ENCODE measurements around the gene TCF20.

- TF ChIP-seq CTCF (IDR thresholded peaks at IDR 0.05) (no peak), POLR2AphosphoS5 (IDR thresholded peaks at IDR 0.05) (no peak), POLR2A (IDR thresholded peaks at IDR 0.05) (no peak)
Observed at GRCh38 chr22:42270176-42270509, 310 bp downstream of the TCF20 start.
